ENCODE measurements around the gene RNF214.

RNF214 gene

DNA sequence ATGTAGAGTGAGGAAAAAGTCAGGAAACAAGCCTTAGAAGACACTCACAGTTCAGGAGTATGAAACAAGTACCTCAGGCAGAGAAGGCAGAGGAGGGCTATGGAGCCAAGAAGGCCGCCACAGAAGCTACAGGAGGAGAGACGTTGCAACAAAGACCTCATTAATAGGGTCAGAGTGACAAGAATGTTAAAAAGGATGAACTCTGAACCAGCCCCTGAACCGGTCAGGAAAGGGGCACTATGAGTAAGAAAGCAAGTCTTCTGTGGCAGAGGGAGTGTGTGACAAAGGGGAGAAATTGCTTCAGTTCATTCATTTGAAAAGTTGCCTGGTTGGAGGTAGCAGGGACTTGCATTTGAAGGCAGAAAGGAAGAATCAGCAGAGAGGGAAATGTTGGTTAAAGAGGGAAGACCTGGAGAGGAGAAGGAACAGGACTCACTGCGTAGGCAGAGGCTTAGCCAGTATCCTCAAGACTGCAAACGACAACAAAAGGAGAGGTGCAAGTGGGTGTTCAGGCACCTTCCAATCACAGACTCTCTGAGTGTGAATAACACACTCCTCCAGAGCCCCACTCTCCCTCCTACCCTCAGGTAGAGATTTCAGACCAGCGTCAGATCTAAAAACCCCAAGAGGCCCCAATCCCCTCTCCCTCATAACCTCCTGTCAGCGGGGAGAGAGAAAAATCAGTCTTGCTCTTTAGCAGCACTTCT is 17.9 kb upstream of the RNF214 start:
- no peak for DNase-seq (ENCODE audit: low read depth, low spot score)

DNA sequence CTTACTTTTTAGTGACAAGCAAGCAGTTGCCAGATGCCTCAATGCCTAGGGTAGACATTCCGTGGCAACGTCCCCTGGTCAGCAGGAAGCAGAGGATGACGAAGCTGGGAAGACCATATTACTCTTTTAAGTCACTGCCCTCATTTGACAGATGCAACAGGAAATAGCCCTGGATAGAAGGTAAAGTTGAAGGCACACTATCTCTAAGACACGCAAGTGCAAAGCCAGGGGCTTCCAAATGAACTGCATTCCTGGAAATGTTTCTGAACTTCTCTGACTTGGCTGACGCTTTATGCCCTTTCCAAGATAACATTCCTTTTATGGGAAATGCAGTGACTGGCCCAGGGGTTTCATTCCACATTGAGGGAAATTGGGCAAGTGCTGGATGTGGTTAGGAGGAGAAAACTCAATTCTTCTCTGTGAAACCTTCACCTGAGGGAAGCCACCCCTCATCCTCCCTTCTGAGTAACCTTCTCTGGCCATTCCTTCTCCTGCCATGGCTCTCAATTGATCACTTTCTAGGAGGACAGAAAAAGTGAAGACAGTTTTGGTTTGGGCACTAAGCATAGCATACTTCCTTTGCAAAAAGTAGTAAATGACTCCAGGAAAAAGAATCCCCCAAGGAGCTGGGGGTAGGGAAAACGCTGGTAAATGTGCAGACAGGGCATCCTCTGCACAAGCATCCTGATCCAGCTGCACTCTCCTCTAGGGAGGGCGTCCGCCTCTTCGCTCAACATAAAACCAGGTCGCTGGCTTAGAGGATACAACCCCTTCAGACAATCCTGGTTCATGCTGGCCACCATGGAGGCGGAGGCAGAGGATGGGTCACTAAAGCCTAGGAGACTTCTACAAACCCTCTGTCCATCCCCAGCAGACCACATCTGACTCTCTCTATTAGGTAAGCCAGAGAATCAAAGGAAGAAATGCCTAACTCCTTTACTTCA is 15.1 kb upstream of the RNF214 start:
- peak; percentile 37 for DNase-seq (ENCODE audit: low read depth, low spot score)

- DNase-seq (ENCODE audit: low read depth, low spot score): no peak
These were observed 14.1 kb upstream of the RNF214 start for GRCh38 chr11:117218133-117218915.

DNA sequence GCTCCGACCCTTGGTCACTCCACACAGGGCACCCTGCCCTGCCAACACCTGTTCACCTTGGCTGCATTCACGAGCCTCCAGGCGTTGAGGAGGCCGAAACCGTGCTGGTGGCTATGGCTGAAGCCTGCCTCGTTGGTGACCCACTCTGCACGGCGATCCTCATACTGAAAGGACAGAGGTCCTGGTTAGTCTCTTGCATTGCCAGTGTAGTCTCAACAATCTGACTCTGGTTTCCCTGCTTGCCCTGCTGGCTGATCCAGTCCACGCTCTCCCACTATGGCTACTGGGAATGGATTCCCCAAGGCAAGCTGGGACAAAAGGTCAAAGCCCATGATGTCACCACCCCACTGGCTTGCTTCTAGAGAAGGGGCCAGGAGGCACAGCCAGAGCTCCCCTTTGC is 13.5 kb upstream of the RNF214 start:
- no peak for DNase-seq (ENCODE audit: low read depth, low spot score)

DNA sequence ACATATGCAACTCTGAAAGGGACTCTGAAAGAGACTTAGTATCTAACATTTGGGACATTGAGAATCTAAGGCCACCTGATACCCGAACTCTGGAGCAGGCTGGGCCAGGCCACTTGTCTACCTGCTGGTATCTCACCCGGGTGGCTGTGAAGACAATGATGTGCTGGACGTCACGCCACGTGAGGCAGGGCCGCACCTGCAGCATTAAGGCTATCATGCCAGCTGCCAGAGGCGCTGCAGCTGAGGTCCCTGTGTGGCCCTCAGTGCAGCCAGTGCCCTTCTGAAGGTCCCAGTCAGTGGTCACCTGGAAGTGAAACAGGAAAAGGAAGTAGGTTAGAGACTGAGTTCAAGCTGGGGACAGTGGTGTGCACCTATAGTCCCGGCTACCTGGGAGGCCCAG is 13.0 kb upstream of the RNF214 start:
- DNase-seq (ENCODE audit: low read depth, low spot score): no peak

- DNase-seq (ENCODE audit: low read depth, low spot score): no peak
These were observed 12.5 kb upstream of the RNF214 start for GRCh38 chr11:117219995-117220394.

GRCh38 chr11:117220568-117220967 is 11.9 kb upstream of the RNF214 start:
- DNase-seq (ENCODE audit: low read depth, low spot score): no peak

DNA sequence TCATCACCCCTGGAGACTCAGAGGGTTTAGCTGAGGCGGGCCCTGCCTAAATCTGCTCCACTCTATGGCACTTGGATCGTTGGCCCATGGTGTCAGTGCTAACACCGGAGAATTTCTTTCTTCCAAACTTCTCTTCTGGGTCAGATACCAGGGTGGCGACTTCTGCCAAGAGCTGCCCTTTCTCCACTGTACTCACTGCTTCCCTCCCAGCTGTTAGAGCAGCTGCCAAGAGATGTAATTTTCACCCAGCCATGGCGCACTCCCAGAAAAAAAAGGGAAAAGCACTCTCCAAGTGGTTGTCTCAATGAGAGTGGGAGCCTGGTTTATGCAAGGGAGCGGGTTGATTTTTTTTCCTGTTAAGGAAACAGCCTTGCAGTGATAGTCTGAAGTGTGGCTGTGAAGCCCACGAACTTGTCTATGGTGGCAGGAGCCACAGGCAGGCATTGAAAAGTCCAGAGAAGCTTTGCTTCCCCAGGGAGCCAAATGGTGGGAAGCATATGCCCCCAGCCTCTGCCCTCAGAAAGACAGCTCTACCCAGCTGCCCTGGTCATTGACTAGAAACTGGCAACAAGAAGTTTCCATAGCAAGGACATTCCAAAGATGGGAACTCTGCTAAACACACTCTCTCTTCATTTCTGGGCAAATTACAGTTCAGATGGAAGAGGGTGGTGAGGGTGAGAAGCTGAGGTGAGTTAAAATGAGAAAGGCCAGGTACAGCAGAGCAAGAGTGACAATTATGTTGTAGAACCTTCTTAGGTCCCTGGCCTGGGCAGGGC is 11.3 kb upstream of the RNF214 start:
- no peak for DNase-seq (ENCODE audit: low read depth, low spot score)

- DNase-seq (ENCODE audit: low read depth, low spot score): no peak
These were observed 10.5 kb upstream of the RNF214 start for GRCh38 chr11:117221775-117222517.

DNA sequence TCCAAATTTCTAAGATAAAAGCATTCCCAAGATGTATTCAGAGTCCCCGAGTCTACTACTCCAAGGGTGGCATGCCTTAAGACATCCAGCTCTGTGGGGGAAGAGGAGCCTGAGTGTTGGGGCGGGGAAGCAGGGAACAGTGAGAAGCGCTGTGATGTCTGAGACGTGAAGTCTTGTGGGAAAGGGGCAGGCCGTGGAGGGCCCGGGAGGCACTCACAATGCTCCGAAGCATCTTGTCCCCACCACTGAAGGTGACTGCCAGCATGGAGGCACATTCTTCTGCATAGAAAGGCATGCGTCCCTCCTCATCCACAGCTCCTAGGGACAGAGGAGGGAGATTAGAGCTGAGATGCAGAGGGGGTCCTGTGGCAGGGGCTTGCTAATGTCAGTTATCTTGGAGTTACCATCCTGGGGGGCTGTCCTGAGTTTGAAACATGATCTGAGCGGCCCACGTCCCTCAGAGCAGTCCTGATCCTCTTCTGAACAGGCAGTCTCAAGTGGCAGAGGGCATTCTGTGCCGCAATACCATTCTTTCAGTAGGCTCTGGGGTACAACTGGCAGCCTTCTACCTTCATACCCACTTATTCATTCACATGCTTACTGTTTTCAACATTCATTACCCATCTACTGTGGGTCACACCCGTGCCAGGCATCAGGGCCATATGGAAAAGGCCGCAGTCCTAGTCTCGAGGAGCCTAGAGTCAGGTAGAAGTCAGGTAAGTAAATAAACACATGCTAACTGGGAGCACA is 9.3 kb upstream of the RNF214 start:
- no peak for DNase-seq (ENCODE audit: low read depth, low spot score)

DNA sequence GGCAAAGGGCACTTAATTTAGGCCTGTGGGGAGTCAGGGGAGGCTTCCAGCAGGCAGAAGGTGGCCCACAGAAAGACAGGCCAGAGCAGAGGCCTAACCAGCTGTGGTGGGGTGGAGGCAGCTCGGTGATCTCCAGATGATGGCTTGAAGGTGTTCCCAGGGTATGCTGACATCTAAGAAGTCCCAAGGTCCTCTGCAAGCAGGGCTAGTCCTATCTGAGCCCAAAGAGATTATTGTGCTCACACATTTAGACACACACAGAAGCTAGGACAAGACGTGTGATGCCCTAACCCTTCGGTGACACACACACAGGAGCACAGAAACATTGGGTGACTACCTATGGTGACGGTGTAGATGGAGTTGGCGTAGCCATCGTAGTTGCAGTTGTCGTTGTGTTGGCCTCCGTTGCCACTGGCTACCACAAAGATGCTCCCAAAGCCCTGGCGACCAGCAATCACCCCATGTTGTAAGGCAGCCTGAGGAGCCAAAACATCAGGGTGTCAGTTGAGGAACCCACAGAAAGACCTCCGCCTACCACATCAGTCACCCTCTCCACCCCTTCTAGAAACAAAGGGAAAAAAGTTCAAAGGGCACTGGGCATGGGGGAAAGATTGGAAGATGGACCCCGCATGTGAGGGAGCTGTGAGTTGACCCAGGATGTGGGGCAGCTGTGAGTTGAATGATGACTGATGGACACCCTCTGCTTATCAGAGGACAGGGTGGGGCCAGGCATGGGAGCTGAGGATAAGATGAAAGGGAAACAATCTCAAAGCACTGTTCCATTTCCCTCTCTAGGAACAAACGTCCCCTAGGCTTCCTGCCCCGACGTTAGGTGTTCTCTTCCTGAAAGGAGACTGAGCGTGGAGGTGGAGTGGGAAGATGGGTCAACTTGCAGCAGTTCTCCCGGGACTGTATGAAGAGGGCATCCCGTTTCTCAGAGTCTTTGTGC is 8.5 kb upstream of the RNF214 start:
- DNase-seq (ENCODE audit: low read depth, low spot score): no peak

- no peak for DNase-seq (ENCODE audit: low read depth, low spot score)
These were observed 6.8 kb upstream of the RNF214 start for GRCh38 chr11:117225553-117226170.

DNA sequence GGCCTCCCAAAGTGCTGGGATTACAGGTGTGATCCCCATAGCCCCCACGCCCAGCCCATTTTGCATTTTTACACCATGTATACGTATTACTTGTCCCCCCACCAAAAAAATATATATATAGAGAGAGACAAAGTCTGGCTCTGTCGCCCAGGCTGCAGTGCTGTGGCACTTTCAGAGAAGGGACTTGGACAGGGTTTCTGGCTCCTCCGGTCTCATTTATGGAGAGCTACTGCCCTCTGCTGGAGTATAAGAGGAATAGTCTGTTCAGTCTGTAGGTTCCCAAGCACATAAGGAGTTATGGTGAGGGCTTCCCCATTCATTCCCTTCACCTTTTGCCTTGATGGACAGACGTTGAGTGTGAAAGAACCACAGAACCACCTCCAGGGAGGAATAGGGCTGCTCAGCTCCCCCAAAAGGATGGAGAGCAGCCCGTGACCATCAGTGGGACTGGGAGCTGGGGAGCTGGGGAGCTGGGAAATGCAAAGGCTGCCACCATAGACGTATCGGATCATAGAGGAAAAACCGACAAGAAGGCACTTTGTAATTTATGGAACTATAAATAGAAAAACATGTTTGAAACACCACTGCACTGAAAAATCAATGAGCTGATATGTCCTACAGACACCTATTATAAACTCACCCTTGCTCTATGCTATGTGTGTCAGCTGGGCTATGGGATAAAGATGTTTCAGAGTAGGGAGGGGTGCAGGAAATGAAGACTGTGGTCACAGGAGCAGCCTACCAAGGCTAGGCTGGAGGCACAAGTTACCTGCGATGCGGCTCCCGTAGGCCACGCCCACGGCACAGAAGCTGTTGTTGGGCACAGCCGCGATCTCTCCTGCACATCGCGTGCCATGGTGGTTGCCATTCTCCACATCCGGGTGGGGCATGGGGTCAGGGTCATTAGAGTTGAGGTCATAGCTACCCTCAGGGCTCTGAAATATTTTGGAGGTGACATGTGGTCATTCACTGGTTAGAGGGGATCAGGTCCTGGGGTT is 5.8 kb upstream of the RNF214 start:
- peak; percentile 56 for DNase-seq (ENCODE audit: low read depth, low spot score)

DNA sequence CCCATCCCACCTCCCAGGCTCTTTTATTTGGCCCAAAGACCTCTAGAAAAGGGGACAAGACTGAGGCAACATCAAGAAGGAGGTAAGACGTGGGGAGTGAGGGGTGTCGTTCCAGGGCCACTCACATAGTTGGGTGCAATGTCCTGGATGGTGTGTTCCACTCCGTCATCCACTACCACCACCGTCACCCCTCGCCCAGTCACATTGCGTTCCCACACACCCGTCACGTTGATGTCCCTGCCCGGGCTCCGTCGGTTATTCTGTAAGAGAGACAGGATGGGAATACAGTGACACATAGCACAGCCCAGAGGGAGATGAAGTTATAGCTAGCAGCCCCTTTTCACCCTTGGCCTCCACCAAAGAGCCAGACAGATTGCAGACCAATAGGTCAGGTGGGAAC is 4.4 kb upstream of the RNF214 start:
- no peak for DNase-seq (ENCODE audit: low read depth, low spot score)

DNA sequence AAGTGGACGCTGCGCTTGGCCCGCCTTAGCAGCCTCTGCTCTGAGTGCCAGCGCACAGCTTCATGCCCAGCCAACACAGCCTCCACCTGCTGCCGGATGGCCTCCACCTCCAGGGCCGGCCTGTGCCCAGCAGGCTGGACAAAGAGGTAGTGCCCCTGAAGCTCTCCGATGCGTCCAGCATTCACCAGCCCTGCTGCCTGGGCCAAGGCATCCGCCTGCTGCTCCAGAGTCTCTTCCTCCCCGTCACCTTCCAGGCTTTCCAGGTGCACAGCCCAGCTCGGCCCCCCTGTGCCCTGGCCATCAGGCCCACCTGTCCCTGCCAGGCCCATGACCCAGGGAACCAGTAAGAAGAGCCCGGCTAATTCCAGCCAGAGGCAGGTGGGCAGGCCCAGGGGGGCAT is 3.1 kb upstream of the RNF214 start:
- DNase-seq (ENCODE audit: low read depth, low spot score): no peak

DNA sequence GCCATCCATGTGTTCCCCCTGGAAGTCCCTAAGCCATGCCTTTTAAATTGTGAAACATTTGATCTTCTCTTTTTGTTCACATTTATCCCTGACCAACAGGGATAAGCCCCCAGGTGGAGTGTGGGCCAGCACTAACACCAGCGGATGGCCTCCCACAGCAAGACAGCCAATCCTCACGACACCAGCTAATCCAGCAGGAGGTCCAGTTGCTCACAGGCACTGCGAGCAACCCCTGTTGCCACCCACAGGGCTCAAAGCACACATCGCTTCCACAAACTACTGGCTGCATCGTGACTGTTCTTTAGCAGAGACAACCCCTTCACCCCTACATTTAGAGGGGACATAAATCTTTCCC is 2.6 kb upstream of the RNF214 start:
- DNase-seq (ENCODE audit: low read depth, low spot score): no peak

GRCh38 chr11:117230286-117230961 is 2.0 kb upstream of the RNF214 start:
- DNase-seq (ENCODE audit: low read depth, low spot score): no peak
